Suprapubic skin (tissue), 4 donors: ENCODE data around the gene TUSC7. TPM values are rescaled to one million over a fixed set of nuclear protein-coding genes. Genes with fewer than 3 reads are reported as not detected.

Source experiments
- DNase-seq, 2 donors: peaks; one replicate each; pipeline ENCODE4 v3.0.0-alpha.2; 2019; ENCODE audit warnings: low spot score in 2 of 2
- H3K27ac ChIP-seq: fragments of 200-600 bp; sonication (generic); one replicate; pipeline ENCODE4 v1.5.1; 2019
- H3K27me3 ChIP-seq: fragments of 200-600 bp; sonication (generic); one replicate; pipeline ENCODE4 v1.5.1; 2019
- H3K36me3 ChIP-seq: fragments of 200-600 bp; sonication (generic); one replicate; pipeline ENCODE4 v1.5.1; 2019
- H3K4me1 ChIP-seq: fragments of 200-600 bp; sonication (generic); one replicate; pipeline ENCODE4 v1.5.1; 2019
- H3K4me3 ChIP-seq: fragments of 200-600 bp; sonication (generic); one replicate; pipeline ENCODE4 v1.5.1; 2019; ENCODE audit warnings: mild to moderate bottlenecking
- H3K9me3 ChIP-seq: fragments of 200-600 bp; sonication (generic); one replicate; pipeline ENCODE4 v1.5.1; 2019
- CTCF ChIP-seq, 2 donors: fragments of 200-600 bp in 1 of 2; fragments of 450-650 bp in 1 of 2; sonication (generic) in 1 of 2; IDR thresholded peaks; one replicate each; pipeline ENCODE4 v1.5.1; 2016 to 2019; ENCODE audit warnings: antibody characterized with exemption in 2 of 2, mild to moderate bottlenecking in 1 of 2, moderate library complexity in 1 of 2
- EP300 ChIP-seq: sonication (generic); formaldehyde crosslinking; IDR thresholded peaks from one replicate; pipeline ENCODE4 v1.6.1; 2017; ENCODE audit warnings: antibody characterized with exemption
- POLR2A ChIP-seq, 2 donors: fragments of 450-650 bp; IDR thresholded peaks; one replicate each; pipeline ENCODE4 v1.6.1; 2017; ENCODE audit warnings: antibody characterized with exemption in 2 of 2, mild to moderate bottlenecking in 2 of 2, moderate library complexity in 2 of 2
- POLR2AphosphoS5 ChIP-seq, 3 donors: sonication (generic); formaldehyde crosslinking; IDR thresholded peaks; one replicate each; pipeline ENCODE4 v1.6.1; 2017; ENCODE audit warnings: antibody characterized with exemption in 3 of 3
- WGBS: methylation state at CpG from one replicate; pipeline ENCODE4 v1.1.5; 2018; 5-methylcytosine and 5-hydroxymethylcytosine counted together
- total RNA-seq, 4 donors: library from RNA; depleted of rRNA; stranded (reverse); fragments of >200 nt; gene quantifications; one replicate each; pipeline ENCODE4 v1.1.0, GENCODE V29; 2016

The TUSC7 gene
- total RNA-seq, 4 donors from 2014 or later, result not detected

DNA sequence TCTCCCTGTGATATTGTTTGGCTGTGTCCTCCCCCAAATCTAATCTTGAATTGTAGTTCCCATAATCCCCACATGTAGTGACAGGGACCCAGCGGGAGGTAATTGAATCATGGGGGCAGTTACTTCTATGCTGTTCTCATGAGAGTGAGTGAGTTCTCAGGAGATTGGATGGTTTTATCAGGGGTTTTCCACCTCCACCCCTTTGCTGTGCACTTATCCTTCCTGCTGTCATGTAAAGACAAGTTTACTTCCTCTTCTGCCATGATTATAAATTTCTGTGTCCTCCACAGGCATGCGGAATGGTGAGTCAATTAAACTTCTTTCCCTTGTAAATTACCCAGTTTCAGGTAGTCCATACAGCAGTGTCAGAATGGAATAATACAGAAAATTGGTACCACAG, 24.7 kb downstream of the TUSC7 start:
- H3K27me3 ChIP-seq, result no peaks in the 10 kb centered on the region
- DNase-seq, result no peak
- H3K27ac ChIP-seq, result no peak overlapping the region
- no peaks in the 10 kb centered on the region for H3K36me3 ChIP-seq
- no peaks in the 10 kb centered on the region for H3K9me3 ChIP-seq
- H3K4me3 ChIP-seq, result no peak overlapping the region
- H3K4me1 ChIP-seq, result no peaks in the 10 kb centered on the region
- WGBS, result 73% methylated on average over 2 of the region's 2 CpGs
- TF ChIP-seq EP300 (no peak), POLR2AphosphoS5 (IDR thresholded peaks at IDR 0.05) (no peak), CTCF (IDR thresholded peaks at IDR 0.05) (no peak), POLR2A (IDR thresholded peaks at IDR 0.05) (no peak)

GRCh38 chr3:116739678-116740077, 30.1 kb downstream of the TUSC7 start:
- Histone ChIP-seq H3K9me3 (no peaks in the 10 kb centered on the region), H3K27ac (no peak overlapping the region), H3K4me1 (no peaks in the 10 kb centered on the region), H3K27me3 (no peaks in the 10 kb centered on the region), H3K36me3 (no peaks in the 10 kb centered on the region), H3K4me3 (no peak overlapping the region)
- no peak for DNase-seq
- WGBS, result 83% methylated on average over 2 of the region's 2 CpGs
- no peak for TF ChIP-seq POLR2AphosphoS5 (IDR thresholded peaks at IDR 0.05)
- TF ChIP-seq POLR2A (IDR thresholded peaks at IDR 0.05), result no peak
- TF ChIP-seq CTCF (IDR thresholded peaks at IDR 0.05), result no peak
- no peak for TF ChIP-seq EP300

DNA sequence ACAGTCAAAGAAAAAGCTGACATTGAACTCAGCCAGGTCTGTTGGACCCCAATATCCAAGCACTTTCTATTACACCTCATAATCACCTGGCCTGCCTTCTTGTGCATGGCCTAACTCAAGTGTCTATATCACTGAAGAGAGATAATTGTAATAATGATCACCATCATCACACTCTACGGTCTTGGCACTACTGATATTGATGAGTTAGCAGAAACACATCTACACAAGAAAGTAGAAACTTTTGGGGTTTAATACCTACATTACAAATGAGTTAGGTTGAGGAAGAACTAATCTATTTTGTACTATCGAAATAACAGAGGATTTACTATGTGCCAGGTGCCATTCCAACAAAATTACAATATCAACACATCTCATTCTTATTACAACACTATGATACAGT, 30.7 kb downstream of the TUSC7 start:
- no peaks in the 10 kb centered on the region for H3K9me3 ChIP-seq
- no peaks in the 10 kb centered on the region for H3K36me3 ChIP-seq
- DNase-seq, result no peak
- no peak overlapping the region for H3K27ac ChIP-seq
- 89% methylated on average over 2 of the region's 2 CpGs for WGBS
- H3K27me3 ChIP-seq, result no peaks in the 10 kb centered on the region
- TF ChIP-seq POLR2A (IDR thresholded peaks at IDR 0.05) (no peak), POLR2AphosphoS5 (IDR thresholded peaks at IDR 0.05) (no peak), CTCF (IDR thresholded peaks at IDR 0.05) (no peak), EP300 (no peak)
- no peaks in the 10 kb centered on the region for H3K4me1 ChIP-seq
- H3K4me3 ChIP-seq, result no peak overlapping the region

DNA sequence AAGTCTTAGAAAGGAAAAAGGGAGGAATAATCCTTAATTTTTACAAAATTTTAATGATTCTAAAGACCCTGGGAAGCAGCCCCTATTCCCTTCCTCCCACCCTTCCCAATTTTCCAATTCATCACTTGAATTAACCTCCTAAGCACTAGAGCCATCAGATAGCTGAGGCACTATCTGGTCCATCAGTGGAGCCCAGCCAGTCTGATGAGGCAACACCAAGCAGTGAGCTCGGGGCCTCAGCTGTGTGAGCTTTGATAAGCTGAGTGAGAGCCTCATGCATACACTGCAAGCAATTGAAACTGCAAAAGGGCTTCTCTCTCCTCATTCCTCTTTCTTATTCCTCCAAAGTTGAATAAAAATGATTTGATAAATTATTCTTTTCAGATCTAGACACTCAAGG, 31.9 kb downstream of the TUSC7 start:
- Histone ChIP-seq H3K27ac (no peak overlapping the region), H3K9me3 (no peaks in the 10 kb centered on the region), H3K4me1 (no peaks in the 10 kb centered on the region), H3K27me3 (no peaks in the 10 kb centered on the region), H3K36me3 (no peaks in the 10 kb centered on the region), H3K4me3 (no peak overlapping the region)
- 42% methylated on average over 1 of the region's 1 CpG for WGBS
- no peak for TF ChIP-seq POLR2AphosphoS5 (IDR thresholded peaks at IDR 0.05)
- no peak for TF ChIP-seq EP300
- no peak for TF ChIP-seq POLR2A (IDR thresholded peaks at IDR 0.05)
- TF ChIP-seq CTCF (IDR thresholded peaks at IDR 0.05), result no peak
- DNase-seq, result no peak

GRCh38 chr3:116743062-116743461, 33.5 kb downstream of the TUSC7 start:
- TF ChIP-seq POLR2A (IDR thresholded peaks at IDR 0.05) (no peak), CTCF (IDR thresholded peaks at IDR 0.05) (no peak), EP300 (no peak), POLR2AphosphoS5 (IDR thresholded peaks at IDR 0.05) (no peak)
- no peaks in the 10 kb centered on the region for H3K9me3 ChIP-seq
- H3K36me3 ChIP-seq, result no peaks in the 10 kb centered on the region
- H3K4me3 ChIP-seq, result no peak overlapping the region
- H3K4me1 ChIP-seq, result no peaks in the 10 kb centered on the region
- H3K27me3 ChIP-seq, result no peaks in the 10 kb centered on the region
- H3K27ac ChIP-seq, result no peak overlapping the region
- DNase-seq, result no peak
